Measurements from ENCODE around the gene KLK7. TPM values are rescaled to one million over a fixed set of nuclear protein-coding genes. Genes with fewer than 3 reads are reported as not detected.

KLK7 gene
- total and polyA plus RNA-seq, 10 of the 15 experiments (the other 5 are each of a cell fraction or from before 2014, with no cell fraction given) = not detected

DNA sequence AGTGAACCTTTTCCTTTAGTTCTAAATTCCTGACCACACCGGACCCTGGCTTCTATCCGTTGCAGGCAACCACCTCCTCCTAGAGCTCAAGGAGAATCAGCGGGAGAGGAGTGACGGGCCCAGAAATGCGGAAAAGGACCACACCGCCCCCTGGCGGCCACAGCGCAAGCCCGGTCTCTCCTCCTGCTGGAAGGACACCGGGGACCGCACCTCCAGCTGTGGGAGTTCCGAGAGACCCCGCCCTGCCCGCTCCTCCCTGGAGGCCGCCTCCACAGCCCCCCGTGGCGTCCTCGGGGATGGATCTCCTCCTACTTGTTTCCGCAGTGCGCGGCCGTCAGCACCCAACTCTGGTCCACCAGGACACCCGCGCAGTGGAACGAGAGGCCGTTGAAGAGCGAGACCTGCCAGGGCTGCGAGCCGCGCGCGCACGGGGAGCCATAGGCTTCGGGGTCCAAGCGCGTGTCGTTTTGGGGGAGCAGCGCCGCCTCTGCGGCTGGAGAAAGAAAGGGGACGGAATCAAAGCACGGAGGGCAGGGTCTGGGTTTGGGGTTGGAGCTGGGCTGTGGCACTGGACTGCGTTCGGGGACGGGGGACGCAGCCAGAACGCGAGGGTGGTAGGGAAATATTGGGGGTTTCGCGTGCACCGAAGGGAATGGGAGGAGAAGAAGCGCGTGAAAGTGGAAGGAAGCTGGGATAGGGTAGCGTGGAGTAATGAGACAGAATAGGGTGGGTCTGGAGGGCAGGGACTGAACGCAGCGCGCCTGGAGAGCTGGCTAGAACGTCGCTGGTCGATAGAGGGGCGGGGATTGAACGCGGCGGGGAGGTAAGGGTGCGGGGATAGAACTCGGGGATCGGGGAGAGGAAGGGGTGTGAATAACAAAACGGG is 33.3 kb upstream of the KLK7 start:
- intact Hi-C loops (cut with micrococcal nuclease; ENCODE audit: unreplicated experiment) (no loop called here), in situ Hi-C loops (cut with MboI) (no loop called here)
- Histone ChIP-seq H3K4me2 (ENCODE audit: control insufficient read depth, insufficient read depth) (no peak overlapping the region), H3K4me3 (no peak overlapping the region), H3K79me2 (ENCODE audit: control insufficient read depth, insufficient read depth, low read length) (no peaks in the 10 kb centered on the region), H3K9ac (ENCODE audit: control insufficient read depth, insufficient read depth, low read length) (no peak overlapping the region), H3K9me3 (replicated peaks; ENCODE audit: control insufficient read depth, insufficient read depth, low read length) (no peaks in the 10 kb centered on the region; the same call in 2 of the 3 replicates), H3K36me3 (ENCODE audit: control insufficient read depth in 2 of 2, insufficient read depth in 2 of 2, low read length in 1 of 2) (no peaks in the 10 kb centered on the region), H2AFZ (ENCODE audit: control insufficient read depth, low read depth, low read length) (no peak overlapping the region), H4K20me1 (ENCODE audit: control insufficient read depth, insufficient read depth) (no peaks in the 10 kb centered on the region), H3K27ac (ENCODE audit: control insufficient read depth, insufficient read depth) (no peak overlapping the region), H3K27me3 (replicated peaks in 1 of 2; ENCODE audit: control insufficient read depth in 2 of 2, insufficient read depth in 2 of 2, low read length in 1 of 2) (no peaks in the 10 kb centered on the region; a peak in 3 of 4 replicates), H3K4me1 (ENCODE audit: control insufficient read depth, insufficient read depth, low read length) (no peaks in the 10 kb centered on the region)
- 37% methylated on average over 53 of the region's 68 CpGs for WGBS (ENCODE audit: insufficient coverage, insufficient replicate concordance, low lambda C conversion rate, missing lambda C conversion rate)
- no TSS peak for BruUV-seq (replicated peaks)
- ChIA-PET RAD21 (ENCODE audit: unreplicated experiment) (no interaction called here), CTCF (no interaction called here), POLR2A (no interaction called here), SMC1A (ENCODE audit: uncharacterized antibody, unreplicated experiment) (no interaction called here)
- TF ChIP-seq YBX1 (IDR thresholded peaks at IDR 0.05) (no peak), CTCF (IDR thresholded peaks at IDR 0.05 in 2 of 3, conservative IDR thresholded peaks at IDR 0.05 in 1 of 3; ENCODE audit: control insufficient read depth in 2 of 3, extremely low read depth in 1 of 3, insufficient read depth in 1 of 3, low read depth in 3 of 3, low read length in 3 of 3) (peak; percentile 3 to 14 (median 11); a peak in 1 of 6 replicates)
- no peak for DNase-seq (ENCODE audit: low read depth, low spot score)
- ATAC-seq = no peak
- no peak for FAIRE-seq

DNA sequence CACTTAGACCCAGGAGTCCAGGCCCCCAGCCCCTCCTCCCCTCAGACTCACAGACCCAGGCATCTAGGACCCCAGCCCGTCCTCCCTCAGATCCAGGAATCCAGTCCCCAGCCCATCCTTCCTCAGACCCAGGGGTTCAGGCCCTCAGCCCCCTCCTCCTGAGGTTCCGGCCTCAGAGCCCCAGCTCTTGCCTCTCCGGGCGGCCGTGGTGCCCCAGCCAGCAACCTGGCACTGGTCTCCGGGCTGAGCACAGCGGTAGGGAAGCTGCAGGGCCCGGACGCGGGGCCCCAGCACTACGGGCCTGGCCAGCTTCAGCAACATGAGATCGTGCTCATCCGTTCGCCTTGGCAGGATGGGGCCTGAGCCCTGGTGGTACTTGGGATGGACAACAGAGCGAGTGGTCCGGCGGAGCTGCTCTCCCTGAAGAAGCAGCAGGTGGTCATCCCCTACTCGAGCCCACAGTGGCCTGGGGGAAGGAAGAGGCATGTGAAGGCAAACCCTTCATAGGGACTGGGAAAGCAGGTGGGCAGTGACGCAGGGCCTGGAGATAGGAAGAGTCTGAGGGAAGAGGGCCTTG is 32.1 kb upstream of the KLK7 start:
- ChIA-PET CTCF (no interaction called here), RAD21 (ENCODE audit: unreplicated experiment) (no interaction called here), SMC1A (ENCODE audit: uncharacterized antibody, unreplicated experiment) (no interaction called here), POLR2A (no interaction called here)
- H3K4me3 ChIP-seq = no peak overlapping the region
- H2AFZ ChIP-seq (ENCODE audit: control insufficient read depth, low read depth, low read length) = no peak overlapping the region
- in situ Hi-C loops (cut with MboI) (no loop called here), intact Hi-C loops (cut with micrococcal nuclease; ENCODE audit: unreplicated experiment) (no loop called here)
- no peaks in the 10 kb centered on the region; the same call in 2 of the 3 replicates for H3K9me3 ChIP-seq (replicated peaks; ENCODE audit: control insufficient read depth, insufficient read depth, low read length)
- H3K4me1 ChIP-seq (ENCODE audit: control insufficient read depth, insufficient read depth, low read length) = no peaks in the 10 kb centered on the region
- 42% methylated on average over 18 of the region's 19 CpGs for WGBS (ENCODE audit: insufficient coverage, insufficient replicate concordance, low lambda C conversion rate, missing lambda C conversion rate)
- no TSS peak for BruUV-seq (replicated peaks)
- H3K36me3 ChIP-seq (ENCODE audit: control insufficient read depth in 2 of 2, insufficient read depth in 2 of 2, low read length in 1 of 2) = no peaks in the 10 kb centered on the region
- no peak for DNase-seq (ENCODE audit: low read depth, low spot score)
- H3K79me2 ChIP-seq (ENCODE audit: control insufficient read depth, insufficient read depth, low read length) = no peaks in the 10 kb centered on the region
- H3K27ac ChIP-seq (ENCODE audit: control insufficient read depth, insufficient read depth) = no peak overlapping the region
- no peaks in the 10 kb centered on the region for H4K20me1 ChIP-seq (ENCODE audit: control insufficient read depth, insufficient read depth)
- no peaks in the 10 kb centered on the region; a peak in 3 of 4 replicates for H3K27me3 ChIP-seq (replicated peaks in 1 of 2; ENCODE audit: control insufficient read depth in 2 of 2, insufficient read depth in 2 of 2, low read length in 1 of 2)
- no peak overlapping the region for H3K4me2 ChIP-seq (ENCODE audit: control insufficient read depth, insufficient read depth)
- no peak for ATAC-seq
- H3K9ac ChIP-seq (ENCODE audit: control insufficient read depth, insufficient read depth, low read length) = no peak overlapping the region
- FAIRE-seq = no peak
- no peak for TF ChIP-seq CEBPB (IDR thresholded peaks at IDR 0.05; ENCODE audit: borderline replicate concordance in 1 of 2, low read depth in 2 of 2, low read length in 2 of 2)
- TF ChIP-seq JUND (IDR thresholded peaks at IDR 0.05; ENCODE audit: low read depth, low read length) = no peak
- no peak for TF ChIP-seq YBX1 (IDR thresholded peaks at IDR 0.05)
- no peak for TF ChIP-seq MYB (IDR thresholded peaks at IDR 0.05; ENCODE audit: borderline replicate concordance, low read depth, low read length)
- no peak for TF ChIP-seq SMAD1 (IDR thresholded peaks at IDR 0.05; ENCODE audit: low read depth, partially characterized antibody)
- TF ChIP-seq TARDBP (IDR thresholded peaks at IDR 0.05; ENCODE audit: borderline replicate concordance) = no peak
- TF ChIP-seq HCFC1 (IDR thresholded peaks at IDR 0.05; ENCODE audit: low read length) = no peak
- TF ChIP-seq ZBED1 (IDR thresholded peaks at IDR 0.05; ENCODE audit: borderline replicate concordance) = no peak
- TF ChIP-seq RFX5 (IDR thresholded peaks at IDR 0.05; ENCODE audit: low read depth, low read length) = no peak
- TF ChIP-seq PAX8 (IDR thresholded peaks at IDR 0.05) = no peak
- TF ChIP-seq PKNOX1 (IDR thresholded peaks at IDR 0.05) = no peak
- TF ChIP-seq HDAC2 (IDR thresholded peaks at IDR 0.05) = no peak
- TF ChIP-seq ZNF24 (IDR thresholded peaks at IDR 0.05) = no peak
- no peak for TF ChIP-seq BHLHE40 (IDR thresholded peaks at IDR 0.05; ENCODE audit: borderline replicate concordance in 1 of 2, low read depth in 2 of 2, low read length in 1 of 2)
